Parathyroid adenoma (tissue), 2 donors: ENCODE data around the gene GPC6.

ENCODE experiments used
- H2AFZ ChIP-seq: fragments of 300-600 bp; sonication (generic); one replicate; pipeline ENCODE4 v1.7.0; 2017; ENCODE audit warnings: antibody characterized with exemption, mild to moderate bottlenecking
- H3K27ac ChIP-seq: fragments of 300-600 bp; sonication (generic); one replicate; pipeline ENCODE4 v1.7.0; 2017
- H3K27me3 ChIP-seq: fragments of 300-600 bp; sonication (generic); one replicate; pipeline ENCODE4 v1.7.0; 2017; ENCODE audit warnings: low read length; ENCODE audit not compliant: control insufficient read depth, insufficient read depth
- H3K36me3 ChIP-seq: fragments of 300-600 bp; sonication (generic); one replicate; pipeline ENCODE4 v1.7.0; 2017; ENCODE audit warnings: low read length; ENCODE audit not compliant: control insufficient read depth, insufficient read depth
- H3K4me1 ChIP-seq: fragments of 300-600 bp; sonication (generic); one replicate; pipeline ENCODE4 v1.7.0; 2017; ENCODE audit warnings: control low read depth
- H3K4me2 ChIP-seq: fragments of 300-600 bp; sonication (generic); one replicate; pipeline ENCODE4 v1.7.0; 2017; ENCODE audit warnings: low read length
- H3K4me3 ChIP-seq: fragments of 300-600 bp; sonication (generic); one replicate; pipeline ENCODE4 v1.7.0; 2017; ENCODE audit warnings: low read depth, low read length
- H3K79me2 ChIP-seq: fragments of 300-600 bp; sonication (generic); one replicate; pipeline ENCODE4 v1.7.0; 2017; ENCODE audit warnings: control low read depth
- H3K9ac ChIP-seq: fragments of 300-600 bp; sonication (generic); one replicate; pipeline ENCODE4 v1.7.0; 2017; ENCODE audit warnings: mild to moderate bottlenecking
- H3K9me3 ChIP-seq: fragments of 300-600 bp; sonication (generic); one replicate; pipeline ENCODE4 v1.7.0; 2017; ENCODE audit warnings: low read length; ENCODE audit not compliant: control insufficient read depth
- TF ChIP-seq, protein P1 (sequence below): fragments of 300-600 bp; sonication (generic); IDR thresholded peaks from one replicate; pipeline ENCODE4 v1.7.0; 2017; ENCODE audit warnings: antibody characterized with exemption, mild to moderate bottlenecking
- donor health status: primary hyperparathyroidism.

Gene GPC6

DNA sequence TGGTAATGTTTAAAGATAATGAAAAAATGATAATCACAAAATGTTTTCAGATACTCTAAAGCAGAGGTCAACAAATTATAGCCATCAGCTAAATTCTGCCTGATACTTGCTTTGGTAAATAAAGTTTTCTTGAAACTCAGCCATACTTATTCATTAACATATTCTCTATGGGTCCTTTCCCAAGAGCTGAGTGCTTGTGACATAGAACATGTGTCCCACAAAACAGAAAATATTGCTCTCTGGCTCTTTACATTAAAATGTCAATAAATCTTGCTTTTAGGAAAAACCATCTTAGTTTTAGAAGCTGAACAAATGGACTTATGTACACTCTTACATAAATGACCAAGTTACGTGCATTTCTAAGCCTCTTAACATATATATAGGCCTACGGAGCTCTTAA lies 945.8 kb downstream of the GPC6 start:
- Histone ChIP-seq H3K27ac (peak overlapping the region; percentile 84), H2AFZ (no peak overlapping the region), H3K4me1 (peaks cover 30% of the 10 kb centered on the region), H3K27me3 (no peaks in the 10 kb centered on the region), H3K4me2 (no peak overlapping the region), H3K36me3 (no peaks in the 10 kb centered on the region), H3K9me3 (no peaks in the 10 kb centered on the region), H3K4me3 (no peak overlapping the region), H3K79me2 (no peaks in the 10 kb centered on the region), H3K9ac (no peak overlapping the region)
- TF ChIP-seq, protein P1, sequence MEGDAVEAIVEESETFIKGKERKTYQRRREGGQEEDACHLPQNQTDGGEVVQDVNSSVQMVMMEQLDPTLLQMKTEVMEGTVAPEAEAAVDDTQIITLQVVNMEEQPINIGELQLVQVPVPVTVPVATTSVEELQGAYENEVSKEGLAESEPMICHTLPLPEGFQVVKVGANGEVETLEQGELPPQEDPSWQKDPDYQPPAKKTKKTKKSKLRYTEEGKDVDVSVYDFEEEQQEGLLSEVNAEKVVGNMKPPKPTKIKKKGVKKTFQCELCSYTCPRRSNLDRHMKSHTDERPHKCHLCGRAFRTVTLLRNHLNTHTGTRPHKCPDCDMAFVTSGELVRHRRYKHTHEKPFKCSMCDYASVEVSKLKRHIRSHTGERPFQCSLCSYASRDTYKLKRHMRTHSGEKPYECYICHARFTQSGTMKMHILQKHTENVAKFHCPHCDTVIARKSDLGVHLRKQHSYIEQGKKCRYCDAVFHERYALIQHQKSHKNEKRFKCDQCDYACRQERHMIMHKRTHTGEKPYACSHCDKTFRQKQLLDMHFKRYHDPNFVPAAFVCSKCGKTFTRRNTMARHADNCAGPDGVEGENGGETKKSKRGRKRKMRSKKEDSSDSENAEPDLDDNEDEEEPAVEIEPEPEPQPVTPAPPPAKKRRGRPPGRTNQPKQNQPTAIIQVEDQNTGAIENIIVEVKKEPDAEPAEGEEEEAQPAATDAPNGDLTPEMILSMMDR: no peak

DNA sequence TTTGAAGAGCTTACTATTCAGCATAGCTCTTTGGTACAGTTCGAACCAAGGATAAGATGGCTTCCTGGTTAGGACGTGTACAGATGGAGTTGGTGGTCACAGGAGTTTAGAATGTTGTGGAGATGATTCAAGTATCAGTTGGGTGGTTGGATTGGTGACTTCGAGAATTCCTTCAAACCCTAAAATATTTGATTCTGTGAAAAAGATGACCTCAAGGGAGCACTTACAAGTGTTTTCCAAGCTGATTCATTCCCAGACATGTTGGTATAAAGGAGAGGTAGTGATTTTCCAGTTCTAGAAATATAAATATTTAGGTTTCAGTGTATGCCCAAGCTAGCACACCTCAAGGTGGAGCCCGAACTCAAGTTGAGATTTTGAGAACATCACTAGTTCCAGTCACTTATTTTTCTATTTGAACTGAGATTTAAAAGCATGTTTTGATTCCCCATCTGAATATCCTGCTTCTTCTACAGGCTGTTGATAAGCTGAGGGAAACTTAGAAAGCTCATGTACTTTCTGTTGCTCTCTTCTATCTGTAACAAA lies 946.8 kb downstream of the GPC6 start:
- no peak overlapping the region for H3K9ac ChIP-seq
- peaks cover 27% of the 10 kb centered on the region for H3K4me1 ChIP-seq
- H3K4me2 ChIP-seq: no peak overlapping the region
- H2AFZ ChIP-seq: no peak overlapping the region
- H3K27ac ChIP-seq: peak overlapping the region; percentile 84
- H3K79me2 ChIP-seq: no peaks in the 10 kb centered on the region
- no peaks in the 10 kb centered on the region for H3K27me3 ChIP-seq
- H3K9me3 ChIP-seq: no peaks in the 10 kb centered on the region
- no peak overlapping the region for H3K4me3 ChIP-seq
- H3K36me3 ChIP-seq: no peaks in the 10 kb centered on the region
- TF ChIP-seq, protein P1: no peak

DNA sequence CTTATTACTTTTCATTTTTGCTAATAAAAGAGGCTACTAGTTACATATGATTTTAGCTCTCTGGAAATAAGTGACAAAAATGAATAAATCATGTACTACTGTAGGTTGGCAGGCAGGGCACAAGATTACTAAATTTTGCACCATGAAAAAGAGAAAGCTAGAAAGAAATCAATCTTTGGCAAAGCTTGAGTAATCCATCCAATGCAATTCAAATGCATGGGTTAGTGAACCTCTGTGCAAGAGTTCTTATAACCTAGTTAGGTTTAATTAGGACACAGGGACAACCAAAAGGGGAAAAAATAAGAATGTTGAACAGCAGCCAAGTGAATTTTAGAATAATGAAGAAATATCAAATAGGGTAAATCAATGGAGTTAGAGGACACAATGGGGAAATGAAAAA lies 947.4 kb downstream of the GPC6 start:
- no peak overlapping the region for H3K4me3 ChIP-seq
- no peaks in the 10 kb centered on the region for H3K79me2 ChIP-seq
- no peak overlapping the region for H2AFZ ChIP-seq
- TF ChIP-seq, protein P1: no peak
- no peaks in the 10 kb centered on the region for H3K9me3 ChIP-seq
- no peak overlapping the region for H3K9ac ChIP-seq
- no peaks in the 10 kb centered on the region for H3K27me3 ChIP-seq
- H3K36me3 ChIP-seq: no peaks in the 10 kb centered on the region
- peaks cover 27% of the 10 kb centered on the region for H3K4me1 ChIP-seq
- no peak overlapping the region for H3K4me2 ChIP-seq
- H3K27ac ChIP-seq: no peak overlapping the region

DNA sequence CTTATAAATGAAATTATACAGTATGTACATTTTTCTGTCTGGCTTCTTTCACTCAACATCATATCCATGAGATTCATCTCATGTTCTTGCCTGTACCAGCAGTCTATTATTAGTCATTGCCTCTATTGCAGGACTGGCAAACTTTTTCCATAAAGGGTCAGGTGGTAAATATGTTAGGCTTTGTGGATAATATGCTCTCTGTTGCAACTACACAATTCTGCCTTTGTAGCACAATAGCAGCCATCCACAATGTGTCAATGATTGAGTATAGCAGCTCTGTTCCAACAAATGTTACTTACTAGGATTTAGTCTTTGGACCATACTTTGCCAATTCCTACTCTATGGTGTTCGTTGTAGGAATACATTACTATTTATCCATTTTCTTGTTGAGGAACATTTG lies 948.5 kb downstream of the GPC6 start:
- Histone ChIP-seq H3K36me3 (no peaks in the 10 kb centered on the region), H3K27me3 (no peaks in the 10 kb centered on the region), H3K4me3 (no peak overlapping the region), H3K9me3 (no peaks in the 10 kb centered on the region), H3K4me2 (no peak overlapping the region), H2AFZ (no peak overlapping the region), H3K79me2 (no peaks in the 10 kb centered on the region), H3K27ac (no peak overlapping the region), H3K9ac (no peak overlapping the region), H3K4me1 (peaks cover 28% of the 10 kb centered on the region)
- TF ChIP-seq, protein P1: no peak

DNA sequence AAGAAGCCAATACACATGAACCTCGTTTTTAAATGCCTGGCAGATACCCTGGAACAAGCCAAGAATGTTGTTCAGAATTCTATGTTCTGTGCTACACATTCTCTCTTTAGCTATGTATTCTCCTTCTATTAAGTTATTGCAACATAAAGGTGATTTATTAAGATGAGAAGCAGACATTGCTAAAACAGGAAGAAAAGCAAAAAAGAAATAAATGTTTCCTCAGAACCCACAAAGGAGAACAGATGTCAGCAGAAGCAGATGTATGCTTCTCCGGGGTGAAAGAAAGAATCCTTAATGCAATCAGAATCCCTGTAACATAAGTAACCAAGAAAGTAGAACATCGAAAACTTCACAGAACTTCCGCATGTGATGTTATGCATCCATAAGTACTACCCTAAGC lies 950.0 kb downstream of the GPC6 start:
- peaks cover 19% of the 10 kb centered on the region for H3K4me1 ChIP-seq
- no peak overlapping the region for H3K27ac ChIP-seq
- H3K27me3 ChIP-seq: no peaks in the 10 kb centered on the region
- H3K4me3 ChIP-seq: no peak overlapping the region
- no peaks in the 10 kb centered on the region for H3K9me3 ChIP-seq
- H3K4me2 ChIP-seq: no peak overlapping the region
- H2AFZ ChIP-seq: no peak overlapping the region
- no peak overlapping the region for H3K9ac ChIP-seq
- TF ChIP-seq, protein P1: no peak
- no peaks in the 10 kb centered on the region for H3K79me2 ChIP-seq
- H3K36me3 ChIP-seq: no peaks in the 10 kb centered on the region
